GM18909 (cell line): Measurements from ENCODE around the gene SCN4A.
"Not testable (repeated sequence)": the region's sequence is repeated elsewhere in the genome, so short reads cannot be mapped to it uniquely, and the experiment has no call there.

ENCODE experiments used
- ATAC-seq: cut with Tn5 transposase; IDR thresholded peaks from one replicate; pipeline ENCODE4 v1.9.1; 2021; ENCODE audit warnings: mild to moderate bottlenecking; ENCODE audit not compliant: unreplicated experiment, poor library complexity

The SCN4A gene

GRCh38 chr17:63972796-63973195 is at the start of gene SCN4A:
Gene SCN4A (minus strand): TSS chr17:63972918. CDS start chr17:63972841, 77 bp downstream.
- no peak for ATAC-seq

GRCh38 chr17:64020056-64020766 is 47.5 kb upstream of the SCN4A start, which contains the start of gene ICAM2:
Gene ICAM2 (minus strand): TSS chr17:64020633. CDS start chr17:64006691, 13,942 bp downstream.
- peak; percentile 66 for ATAC-seq

GRCh38 chr17:64019551-64019961 is 46.8 kb upstream of the SCN4A start:
- not testable (repeated sequence) for ATAC-seq

GRCh38 chr17:64017381-64017980 is 44.8 kb upstream of the SCN4A start:
- no peak for ATAC-seq

GRCh38 chr17:64016974-64017373 is 44.3 kb upstream of the SCN4A start:
- no peak for ATAC-seq

- no peak for ATAC-seq
These were observed 43.6 kb upstream of the SCN4A start for GRCh38 chr17:64016231-64016784.

GRCh38 chr17:64015447-64015846 is 42.7 kb upstream of the SCN4A start:
- ATAC-seq, result no peak

- ATAC-seq, result no peak
These were observed 37.1 kb upstream of the SCN4A start for GRCh38 chr17:64009571-64010402.

- ATAC-seq, result no peak
These were observed 36.1 kb upstream of the SCN4A start for GRCh38 chr17:64008830-64009229.

- ATAC-seq, result no peak
These were observed 35.6 kb upstream of the SCN4A start for GRCh38 chr17:64008346-64008745.

GRCh38 chr17:64007838-64008282 is 35.1 kb upstream of the SCN4A start:
- ATAC-seq, result no peak

GRCh38 chr17:64007089-64007837 is 34.5 kb upstream of the SCN4A start:
- not testable (repeated sequence) for ATAC-seq

GRCh38 chr17:64006361-64007088 is 33.8 kb upstream of the SCN4A start:
- no peak for ATAC-seq

GRCh38 chr17:64005734-64006167 is 33.0 kb upstream of the SCN4A start:
- ATAC-seq, result no peak

- no peak for ATAC-seq
These were observed 32.4 kb upstream of the SCN4A start for GRCh38 chr17:64004903-64005733.

GRCh38 chr17:64004218-64004770 is 31.6 kb upstream of the SCN4A start:
- ATAC-seq, result no peak

- ATAC-seq, result no peak
These were observed 30.9 kb upstream of the SCN4A start for GRCh38 chr17:64003526-64004121.
